GM21529 (cell line): Measurements from ENCODE around the gene SPAG8.

Experiments used
- ATAC-seq: cut with Tn5 transposase; IDR thresholded peaks from one replicate; pipeline ENCODE4 v1.9.1; 2021; ENCODE audit not compliant: unreplicated experiment

SPAG8 gene, protein sequence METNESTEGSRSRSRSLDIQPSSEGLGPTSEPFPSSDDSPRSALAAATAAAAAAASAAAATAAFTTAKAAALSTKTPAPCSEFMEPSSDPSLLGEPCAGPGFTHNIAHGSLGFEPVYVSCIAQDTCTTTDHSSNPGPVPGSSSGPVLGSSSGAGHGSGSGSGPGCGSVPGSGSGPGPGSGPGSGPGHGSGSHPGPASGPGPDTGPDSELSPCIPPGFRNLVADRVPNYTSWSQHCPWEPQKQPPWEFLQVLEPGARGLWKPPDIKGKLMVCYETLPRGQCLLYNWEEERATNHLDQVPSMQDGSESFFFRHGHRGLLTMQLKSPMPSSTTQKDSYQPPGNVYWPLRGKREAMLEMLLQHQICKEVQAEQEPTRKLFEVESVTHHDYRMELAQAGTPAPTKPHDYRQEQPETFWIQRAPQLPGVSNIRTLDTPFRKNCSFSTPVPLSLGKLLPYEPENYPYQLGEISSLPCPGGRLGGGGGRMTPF

DNA sequence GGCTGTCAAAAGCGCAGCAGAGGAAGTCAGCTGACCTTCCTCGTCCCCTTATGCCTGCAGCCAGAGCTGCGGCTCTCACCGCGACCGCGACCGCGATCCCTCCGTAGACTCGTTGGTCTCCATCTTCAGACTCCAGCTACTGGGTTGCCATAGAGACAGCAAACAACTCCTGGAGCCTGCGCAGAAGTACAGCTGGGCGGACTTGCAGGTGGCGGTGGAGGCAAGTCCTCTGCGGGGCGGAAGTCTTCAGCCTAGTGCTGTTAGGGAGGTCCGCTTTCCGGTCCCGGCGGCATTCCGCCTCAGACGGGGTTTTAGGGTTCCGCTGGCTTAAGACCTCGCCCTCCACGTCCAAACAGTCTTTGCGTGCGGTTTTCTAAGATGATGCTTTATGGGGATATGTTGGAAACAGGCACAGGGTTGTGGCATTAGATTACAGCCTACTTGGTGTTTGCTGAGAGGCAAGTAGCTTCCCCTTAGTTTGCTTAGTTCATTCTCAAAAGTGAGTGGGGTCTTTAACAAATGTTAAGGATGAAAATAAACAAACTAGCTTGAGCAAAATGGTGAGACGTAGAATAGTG, at the start of gene SPAG8:
SPAG8 (minus strand) TSS at position 238 of the 578 bp plus-strand sequence; CDS start at position 123, 115 bp downstream.
- peak; percentile 60 for ATAC-seq

DNA sequence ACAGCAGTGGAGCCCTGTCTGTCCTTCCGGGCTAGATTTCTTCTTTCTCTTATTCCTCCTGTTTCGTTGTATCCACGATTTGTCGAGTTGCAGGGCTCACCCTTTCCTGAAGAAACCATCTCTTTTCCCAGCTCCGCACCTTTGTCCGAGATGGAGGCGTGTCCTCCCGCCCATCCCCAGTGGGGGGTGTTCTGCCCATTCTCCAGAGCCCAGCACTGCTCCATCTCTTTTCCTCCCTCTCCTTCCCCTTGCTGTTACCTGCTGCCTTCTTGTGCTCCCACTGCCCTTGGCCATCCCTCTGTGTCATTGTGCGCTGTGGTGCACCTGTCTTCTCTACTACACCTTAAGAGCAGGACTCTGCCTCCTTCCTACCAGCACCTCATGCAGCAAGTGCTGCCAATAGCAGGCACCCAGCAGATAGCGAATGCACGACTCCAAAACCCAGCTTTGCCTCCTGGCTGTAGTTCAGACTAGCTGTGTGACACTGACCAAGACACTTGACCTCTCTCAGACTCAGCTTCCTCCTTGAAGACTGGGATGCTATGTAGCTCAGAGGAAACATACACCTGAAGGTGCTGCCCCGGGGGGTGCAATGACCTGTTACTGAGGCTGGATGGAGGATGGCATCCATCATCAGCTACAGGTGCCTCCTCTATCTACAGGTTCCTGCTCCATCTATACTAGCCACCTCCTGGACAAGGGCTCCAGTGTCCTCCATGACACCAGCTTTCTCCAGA, 49.3 kb upstream of the SPAG8 start:
- ATAC-seq: no peak

DNA sequence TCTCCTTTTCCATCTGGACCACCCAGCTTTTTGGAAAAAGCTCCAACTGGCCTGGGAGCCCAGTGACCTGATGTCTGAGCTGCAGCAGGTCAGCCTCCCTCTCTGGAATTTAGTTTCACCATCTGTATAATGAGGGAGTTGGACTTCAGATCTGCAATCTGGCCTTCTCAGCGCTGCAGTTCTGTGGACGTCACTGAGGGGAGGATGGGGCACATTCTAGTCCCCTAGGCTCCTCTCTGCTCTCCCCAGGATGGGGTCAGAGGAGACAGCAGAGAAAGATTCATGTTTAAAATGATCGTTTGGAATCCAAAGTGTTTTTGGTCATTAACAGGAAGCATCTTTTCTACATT, 47.9 kb upstream of the SPAG8 start:
- ATAC-seq: no peak

DNA sequence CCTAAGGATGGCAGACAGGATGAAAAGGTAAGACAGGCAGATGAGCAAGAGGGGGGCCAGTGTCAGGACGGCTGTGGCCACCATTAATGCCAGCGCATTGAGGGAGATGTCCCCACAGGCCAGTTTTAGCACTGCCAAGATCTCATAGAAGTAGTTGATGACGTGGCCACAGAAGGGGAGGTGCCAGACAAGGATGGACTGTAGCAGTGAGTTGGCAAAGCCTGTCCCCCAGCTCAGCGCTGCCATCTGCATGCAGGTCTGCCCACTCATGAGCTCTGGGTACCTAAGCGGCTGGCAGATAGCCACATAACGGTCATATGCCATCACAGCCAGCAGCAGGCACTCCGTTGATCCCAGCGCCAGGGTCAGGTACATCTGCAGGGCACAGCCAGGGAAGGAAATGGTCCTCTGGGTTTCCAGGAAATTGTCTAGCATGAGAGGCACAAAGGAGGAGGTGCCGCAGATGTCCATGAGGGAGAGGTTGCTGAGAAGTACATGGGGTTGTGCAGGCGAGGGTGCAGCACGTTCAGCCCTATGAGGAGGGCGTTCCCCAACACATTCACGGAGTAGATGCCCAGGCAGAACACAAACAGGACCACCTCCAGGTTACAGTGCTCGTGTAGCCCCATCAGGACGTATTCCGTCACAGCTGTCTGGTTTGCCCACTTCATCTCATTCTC, 47.4 kb upstream of the SPAG8 start:
- no peak for ATAC-seq

DNA sequence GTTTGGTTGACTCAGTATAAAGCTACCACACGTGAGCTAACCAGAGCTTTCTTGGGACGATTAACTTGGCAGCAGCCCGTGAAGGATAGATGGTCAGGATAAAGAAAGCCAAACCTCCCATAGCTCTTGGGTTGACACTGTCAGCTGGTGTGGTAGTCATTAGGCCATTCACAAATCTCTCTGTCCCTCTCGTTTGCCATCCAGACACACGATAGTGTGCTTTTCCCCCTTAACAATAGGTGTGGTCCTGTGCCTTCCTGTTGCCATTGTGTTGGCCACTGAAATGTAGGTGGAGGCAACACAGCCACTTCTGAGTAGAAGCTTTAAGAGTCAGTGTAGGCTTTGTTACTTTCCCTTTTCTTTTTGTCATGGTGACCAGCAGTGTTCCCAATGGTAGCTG, 46.4 kb upstream of the SPAG8 start:
- ATAC-seq: no peak

DNA sequence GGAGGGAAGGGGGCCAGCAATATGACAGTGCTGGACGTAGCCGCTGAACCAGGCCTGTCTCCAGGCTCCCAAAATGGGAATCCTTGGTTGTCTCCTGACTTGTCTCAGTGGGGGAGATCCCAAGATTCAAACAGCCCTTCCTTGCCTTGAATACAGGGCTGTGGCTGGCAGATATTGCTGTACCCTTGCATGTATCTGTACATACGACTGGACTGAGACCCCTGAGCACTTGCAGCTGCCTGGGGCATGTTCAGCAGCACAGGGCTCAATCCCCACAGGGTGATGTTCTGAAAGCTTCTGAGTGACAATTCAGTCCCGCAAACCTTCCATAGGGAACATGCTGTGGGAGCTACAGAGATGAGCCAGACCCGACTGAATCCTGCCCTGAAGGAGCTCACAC, 44.8 kb upstream of the SPAG8 start:
- ATAC-seq: no peak

DNA sequence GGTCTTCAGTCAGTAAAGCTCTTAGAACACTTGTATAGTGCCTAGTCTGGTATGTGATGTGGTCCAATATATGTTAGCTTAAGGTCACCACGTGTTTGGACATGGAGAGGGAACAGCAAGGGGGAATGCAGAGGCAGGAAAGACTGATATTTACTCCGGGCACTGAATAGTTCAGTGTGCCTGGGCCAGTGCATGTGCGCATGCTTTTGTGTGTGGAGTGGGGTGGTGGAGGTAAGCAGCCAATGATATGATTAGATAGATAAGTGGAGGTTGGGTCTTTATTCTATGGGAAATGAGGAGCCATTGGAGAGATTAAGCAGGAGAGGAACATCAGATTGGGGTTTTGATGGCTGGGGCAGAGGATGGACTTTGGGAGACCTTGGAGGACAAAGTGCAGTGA, 44.1 kb upstream of the SPAG8 start:
- no peak for ATAC-seq

DNA sequence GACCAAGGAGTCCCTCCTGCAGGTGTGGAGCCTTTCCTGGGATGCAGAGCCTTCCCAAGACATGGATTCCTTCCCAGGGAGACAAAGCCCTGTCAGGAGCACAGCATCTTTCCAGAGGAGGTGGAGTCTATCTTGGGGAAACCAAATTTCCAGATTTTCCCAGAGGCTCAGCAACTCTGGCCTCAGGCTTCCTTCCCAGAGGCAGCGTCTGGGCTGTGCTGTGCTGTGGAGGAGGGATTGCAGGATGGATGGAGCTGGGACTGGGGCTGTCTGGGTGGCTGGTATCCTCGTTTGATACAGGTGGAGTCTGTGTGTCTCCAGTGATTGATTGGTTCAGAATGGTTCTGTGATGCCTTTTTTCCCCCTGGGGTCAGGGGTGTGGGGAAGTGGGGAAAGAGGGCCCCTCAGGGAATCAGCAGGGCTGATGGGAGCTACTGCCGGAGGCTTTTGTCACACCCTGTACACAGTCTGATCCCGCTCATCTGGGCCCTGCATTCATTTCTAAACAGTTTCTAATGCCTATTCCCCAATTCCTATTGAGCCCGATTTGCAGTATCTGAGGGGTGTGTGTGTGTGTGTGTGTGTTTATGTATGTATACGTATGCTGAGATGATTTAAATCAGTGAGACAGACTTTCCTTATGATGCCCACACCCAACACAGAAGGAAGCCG, 42.2 kb upstream of the SPAG8 start:
- no peak for ATAC-seq

DNA sequence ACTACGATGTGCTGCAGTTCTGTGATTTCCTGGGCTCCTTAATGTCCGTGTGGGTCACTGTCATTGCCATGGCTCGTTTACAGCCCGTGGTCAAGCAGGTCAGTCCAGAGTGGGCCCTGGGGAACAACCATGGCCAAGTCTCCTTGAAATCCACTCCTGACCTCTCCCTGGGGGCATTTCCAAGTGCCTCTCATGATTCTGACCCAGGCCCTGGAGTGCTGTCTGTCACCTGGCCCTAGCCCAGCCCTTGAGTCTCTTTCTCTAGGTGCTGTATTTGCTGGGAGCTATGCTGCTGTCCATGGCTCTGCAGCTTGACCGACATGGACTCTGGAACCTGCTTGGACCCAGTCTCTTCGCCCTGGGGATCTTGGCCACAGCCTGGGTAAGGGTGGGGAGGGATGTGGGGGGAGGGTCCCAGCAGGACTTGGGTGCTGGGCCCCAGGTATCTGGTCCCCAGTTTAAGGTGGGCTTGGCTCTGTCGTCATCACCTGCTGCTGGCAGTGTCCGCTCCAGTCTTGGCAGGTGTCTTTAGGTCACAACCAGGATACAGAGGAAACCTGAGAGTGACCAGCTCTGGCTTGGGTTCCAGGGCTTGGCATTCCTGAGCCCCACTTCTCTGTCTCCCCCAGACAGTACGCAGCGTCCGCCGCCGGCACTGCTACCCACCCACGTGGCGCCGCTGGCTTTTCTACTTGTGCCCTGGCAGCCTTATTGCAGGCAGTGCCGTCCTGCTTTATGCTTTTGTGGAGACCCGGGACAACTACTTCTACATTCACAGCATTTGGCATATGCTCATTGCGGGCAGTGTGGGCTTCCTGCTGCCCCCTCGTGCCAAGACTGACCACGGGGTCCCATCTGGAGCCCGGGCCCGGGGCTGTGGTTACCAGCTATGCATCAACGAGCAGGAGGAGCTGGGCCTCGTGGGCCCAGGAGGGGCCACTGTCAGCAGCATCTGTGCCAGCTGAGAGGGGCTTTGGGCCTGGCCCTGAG, 41.1 kb upstream of the SPAG8 start:
- ATAC-seq: no peak

DNA sequence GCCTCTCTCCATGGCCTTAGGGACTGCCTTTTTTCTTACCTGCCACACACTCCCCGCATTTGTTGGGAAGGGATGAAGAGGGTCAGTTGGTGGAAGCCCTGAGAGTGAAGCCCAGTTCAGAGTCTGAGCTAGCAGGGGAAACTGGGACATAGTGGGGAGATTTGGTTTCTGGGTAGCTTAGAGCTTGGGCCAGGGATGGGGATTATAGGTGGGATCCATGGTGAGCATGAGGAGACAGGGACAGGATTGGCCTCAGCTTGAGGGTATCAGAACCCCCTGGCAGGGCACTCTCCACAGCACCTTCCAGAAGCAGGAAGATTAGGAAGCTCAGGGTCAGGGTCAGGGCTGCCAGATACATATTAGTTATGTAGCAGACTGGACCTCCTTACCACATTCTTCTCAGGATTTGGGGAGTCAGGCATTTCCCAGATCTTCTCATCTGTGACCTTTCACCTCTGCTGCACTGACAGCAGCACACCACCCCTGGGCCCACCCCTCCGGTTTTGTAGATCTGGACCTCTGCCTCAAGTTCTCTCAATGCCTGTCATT, 40.3 kb upstream of the SPAG8 start:
- ATAC-seq: no peak

DNA sequence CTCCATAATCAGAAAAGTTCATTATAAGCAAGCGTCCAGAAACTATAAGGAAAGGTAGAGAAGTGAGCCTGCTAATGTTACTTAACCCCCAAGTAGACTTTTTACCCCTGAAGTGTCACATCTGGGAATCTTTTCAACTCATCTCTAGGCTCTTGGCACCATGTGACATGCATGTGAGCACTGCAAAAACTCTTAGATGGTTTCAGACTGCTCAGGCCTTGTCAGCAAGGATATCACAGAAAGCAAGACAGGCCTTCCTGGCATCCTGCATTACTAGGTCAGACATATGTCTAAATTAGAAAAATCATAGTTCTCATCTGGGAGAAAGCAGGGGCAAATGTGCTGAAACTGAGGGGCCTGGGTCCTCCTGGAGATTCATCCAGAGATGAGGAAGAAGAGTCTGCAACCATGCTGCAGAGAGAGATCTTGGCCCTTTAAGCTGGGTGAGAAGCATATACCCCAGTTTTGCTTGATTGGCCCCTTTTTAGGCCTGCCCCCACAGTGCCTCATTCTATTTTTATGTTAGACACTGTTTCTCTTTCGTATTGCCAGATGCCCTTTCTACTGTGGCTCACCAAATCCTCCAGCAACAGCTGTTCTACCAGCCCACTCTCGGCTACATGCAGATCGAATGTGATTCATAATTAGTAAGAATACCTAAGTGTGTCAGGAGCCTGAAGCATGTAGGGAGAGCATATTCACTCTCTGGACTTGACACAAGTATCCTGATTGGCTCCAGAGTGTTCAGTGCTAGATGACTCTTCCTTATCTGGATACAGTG, 35.9 kb upstream of the SPAG8 start:
- peak; percentile 89 for ATAC-seq

DNA sequence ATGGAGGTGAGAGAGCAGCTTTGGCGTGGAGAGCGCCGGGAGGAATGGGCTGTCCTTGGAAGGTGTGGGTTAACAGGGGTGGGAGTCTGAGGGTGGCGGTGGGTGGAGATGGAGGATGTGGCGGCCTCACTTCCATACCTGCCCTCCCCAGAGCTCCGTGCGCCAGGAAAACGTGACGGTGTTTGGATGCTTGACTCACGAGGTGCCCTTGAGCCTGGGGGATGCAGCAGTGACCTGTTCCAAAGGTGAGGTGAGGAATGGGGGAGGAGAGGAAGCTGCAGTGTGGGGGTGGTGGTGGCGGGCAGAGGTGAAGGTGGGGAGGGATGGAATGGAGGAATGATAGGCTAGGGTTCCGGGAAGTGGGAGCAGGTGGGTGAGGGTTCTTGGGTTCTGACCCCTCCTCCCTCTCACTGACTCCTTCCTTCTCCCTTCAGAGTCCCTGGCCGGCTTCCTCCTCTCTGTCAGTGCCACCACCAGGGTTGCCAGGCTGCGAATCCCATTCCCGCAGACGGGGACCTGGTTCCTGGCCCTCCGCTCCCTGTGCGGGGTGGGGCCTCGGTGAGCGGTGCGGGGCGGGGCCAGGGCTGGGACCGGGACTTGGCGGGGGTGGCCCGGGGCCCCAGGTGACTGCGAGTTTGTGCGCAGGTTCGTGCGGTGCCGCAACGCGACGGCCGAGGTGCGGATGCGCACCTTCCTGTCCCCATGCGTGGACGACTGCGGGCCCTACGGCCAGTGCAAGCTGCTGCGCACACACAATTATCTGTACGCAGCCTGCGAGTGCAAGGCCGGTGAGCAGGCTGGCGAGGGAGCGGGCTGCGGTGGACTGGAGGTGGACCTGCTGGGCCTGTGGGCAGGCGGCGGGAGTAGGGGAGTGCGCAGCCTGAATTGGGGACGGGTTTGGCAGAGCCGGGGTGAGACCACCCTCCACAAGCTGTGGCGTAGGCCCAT, 34.0 kb upstream of the SPAG8 start:
- no peak for ATAC-seq

DNA sequence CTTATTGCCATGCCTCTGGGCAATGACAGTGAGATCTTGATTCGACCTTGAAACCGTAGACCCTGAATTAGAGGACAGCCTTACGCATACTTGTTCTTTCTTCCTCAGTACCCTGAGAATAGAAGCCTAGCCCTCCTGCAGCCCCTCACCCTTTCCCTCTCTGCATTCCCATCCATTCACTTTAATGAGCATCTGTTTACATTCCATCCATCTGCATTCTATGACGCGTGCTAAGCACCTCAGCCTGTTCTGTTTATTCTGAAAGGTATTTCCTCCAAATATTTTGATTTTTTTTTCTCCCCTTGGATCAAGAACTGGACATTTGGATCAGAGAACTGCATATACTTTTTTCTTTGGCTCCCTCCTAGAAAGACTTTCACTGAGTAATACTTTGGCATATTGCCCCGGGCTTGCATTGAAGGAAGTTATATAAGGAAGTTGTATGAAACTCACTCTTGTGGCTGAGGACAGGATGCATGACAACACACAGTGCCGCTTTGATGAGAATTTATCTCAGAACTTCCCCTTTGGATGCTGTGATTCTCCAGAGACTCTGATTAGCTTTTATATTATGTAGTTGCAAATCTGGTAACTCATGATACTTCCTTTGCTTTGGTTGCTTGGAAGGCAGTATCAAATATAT, 32.7 kb upstream of the SPAG8 start:
- ATAC-seq: no peak

DNA sequence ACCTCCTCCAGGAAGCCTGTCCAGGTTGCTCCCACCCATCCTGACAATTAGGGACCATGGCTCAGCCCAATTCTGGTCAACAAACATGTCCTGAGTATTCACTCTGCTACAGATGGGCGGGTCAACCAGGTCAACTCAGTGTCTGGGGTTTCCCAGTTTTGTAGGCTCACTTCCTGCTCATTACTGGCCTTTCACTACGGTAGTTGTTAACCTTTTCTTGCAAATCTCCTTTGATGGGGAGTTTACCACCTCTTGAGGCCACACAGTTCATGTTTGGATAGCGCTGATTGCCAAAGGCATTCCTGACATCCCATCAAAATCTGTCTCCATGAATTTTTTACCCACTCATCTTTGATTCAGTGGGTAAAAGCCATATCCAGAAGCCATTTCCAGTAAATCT, 30.7 kb upstream of the SPAG8 start:
- ATAC-seq: peak; percentile 76

DNA sequence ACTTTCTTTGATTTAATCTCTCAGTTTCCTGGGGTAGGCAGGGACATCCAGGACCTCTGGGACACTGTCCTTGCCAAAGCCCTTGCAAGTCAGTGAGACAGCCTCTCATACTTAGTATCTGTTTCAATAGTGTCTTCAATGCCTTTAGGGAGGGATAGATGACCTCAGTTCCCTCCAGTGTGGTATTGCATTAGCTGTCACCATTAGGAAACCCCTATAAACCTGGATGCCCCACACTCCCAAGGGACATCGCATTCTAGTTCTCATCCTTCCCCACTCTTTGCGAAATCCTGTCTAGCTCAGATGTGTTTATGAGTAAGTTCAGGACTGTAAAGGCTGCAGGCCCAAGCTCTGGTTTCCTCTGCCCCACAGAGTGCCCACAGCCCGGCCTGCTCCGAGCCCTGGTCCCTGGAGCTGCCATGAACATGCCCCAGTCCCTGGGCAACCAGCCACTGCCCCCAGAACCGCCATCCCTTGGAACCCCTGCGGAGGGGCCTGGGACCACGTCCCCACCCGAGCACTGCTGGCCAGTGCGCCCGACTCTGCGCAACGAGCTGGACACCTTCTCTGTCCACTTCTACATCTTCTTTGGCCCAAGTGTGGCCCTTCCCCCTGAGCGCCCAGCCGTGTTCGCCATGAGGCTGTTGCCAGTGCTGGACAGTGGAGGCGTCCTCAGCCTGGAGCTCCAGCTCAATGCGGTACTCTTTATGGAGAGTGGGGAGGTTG, 30.1 kb upstream of the SPAG8 start:
- ATAC-seq: peak; percentile 24

DNA sequence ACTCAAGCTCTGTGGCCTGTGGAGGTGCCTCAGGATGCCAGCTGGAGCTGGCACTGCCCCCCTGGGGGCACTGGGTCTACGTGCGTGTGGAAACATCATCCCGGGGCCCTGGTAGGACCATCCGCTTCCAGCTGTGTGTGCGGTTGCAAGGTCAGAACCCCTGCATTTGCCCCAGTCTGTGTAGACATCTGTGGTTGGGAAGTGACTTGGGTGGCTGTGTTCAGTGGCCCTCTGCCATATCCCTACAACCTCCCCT, 29.5 kb upstream of the SPAG8 start:
- ATAC-seq: no peak
